Measurements from ENCODE around the gene PTGS1.
"Not testable (repeated sequence)": the region's sequence is repeated elsewhere in the genome, so short reads cannot be mapped to it uniquely, and the experiment has no call there.

GRCh38 chr9:122363131-122363530, 7.7 kb upstream of the PTGS1 start:
- TF ChIP-seq, protein P1, sequence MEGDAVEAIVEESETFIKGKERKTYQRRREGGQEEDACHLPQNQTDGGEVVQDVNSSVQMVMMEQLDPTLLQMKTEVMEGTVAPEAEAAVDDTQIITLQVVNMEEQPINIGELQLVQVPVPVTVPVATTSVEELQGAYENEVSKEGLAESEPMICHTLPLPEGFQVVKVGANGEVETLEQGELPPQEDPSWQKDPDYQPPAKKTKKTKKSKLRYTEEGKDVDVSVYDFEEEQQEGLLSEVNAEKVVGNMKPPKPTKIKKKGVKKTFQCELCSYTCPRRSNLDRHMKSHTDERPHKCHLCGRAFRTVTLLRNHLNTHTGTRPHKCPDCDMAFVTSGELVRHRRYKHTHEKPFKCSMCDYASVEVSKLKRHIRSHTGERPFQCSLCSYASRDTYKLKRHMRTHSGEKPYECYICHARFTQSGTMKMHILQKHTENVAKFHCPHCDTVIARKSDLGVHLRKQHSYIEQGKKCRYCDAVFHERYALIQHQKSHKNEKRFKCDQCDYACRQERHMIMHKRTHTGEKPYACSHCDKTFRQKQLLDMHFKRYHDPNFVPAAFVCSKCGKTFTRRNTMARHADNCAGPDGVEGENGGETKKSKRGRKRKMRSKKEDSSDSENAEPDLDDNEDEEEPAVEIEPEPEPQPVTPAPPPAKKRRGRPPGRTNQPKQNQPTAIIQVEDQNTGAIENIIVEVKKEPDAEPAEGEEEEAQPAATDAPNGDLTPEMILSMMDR (IDR thresholded peaks at IDR 0.05), result not testable (repeated sequence)
- TF ChIP-seq POLR2AphosphoS5 (IDR thresholded peaks at IDR 0.05), result not testable (repeated sequence)
